Motor neuron (in vitro differentiated cells): ENCODE data around the gene CBX5. TPM values are rescaled to one million over a fixed set of nuclear protein-coding genes. Genes with fewer than 3 reads are reported as not detected.
"Not testable (repeated sequence)": the region's sequence is repeated elsewhere in the genome, so short reads cannot be mapped to it uniquely, and the experiment has no call there.

Source experiments
- ATAC-seq, 8 experiments: fragments of 200-7000 bp; cut with Tn5 transposase; replicated peaks in 6 of 8; 2 replicates each; pipeline ENCODE4 v1.8.0; 2021; ENCODE audit warnings: mild to moderate bottlenecking in 8 of 8, moderate library complexity in 8 of 8
- H3K27ac ChIP-seq, 2 donors: fragments of 250-450 bp; sonication (Bioruptor Pico); 2 replicates each; pipeline ENCODE4 v1.9.0; 2021; ENCODE audit warnings: antibody characterized with exemption in 2 of 2, mild to moderate bottlenecking in 2 of 2, moderate library complexity in 1 of 2
- H3K4me1 ChIP-seq, 2 donors: fragments of 250-450 bp; sonication (Bioruptor Pico); replicated peaks in 1 of 2; 2 replicates each; pipeline ENCODE4 v1.6.1; 2021; ENCODE audit warnings: antibody characterized with exemption in 2 of 2, mild to moderate bottlenecking in 2 of 2, moderate library complexity in 1 of 2
- H3K4me3 ChIP-seq, 5 donors: fragments of 250-450 bp; sonication (Bioruptor Pico); 2 replicates each; pipeline ENCODE4 v1.9.0; 2021; ENCODE audit warnings: antibody characterized with exemption in 5 of 5, mild to moderate bottlenecking in 5 of 5, moderate library complexity in 4 of 5
- WGBS, 10 experiments: fragments of 450-650 bp; shearing (Covaris generic); methylation state at CpG; one replicate each; pipeline ENCODE4 v1.0.0; 2022; 5-methylcytosine and 5-hydroxymethylcytosine counted together
- in situ Hi-C, 9 experiments: fragments of 400-800 bp; cut with MboI; loops; one replicate each; pipeline ENCODE4 v1.15.0; 2021; ENCODE audit warnings: low sequenced_read_pairs in 9 of 9, low pct_unique_long_range_greater_than_20kb in 2 of 9; ENCODE audit not compliant: unreplicated experiment in 9 of 9
- total RNA-seq, 8 experiments: library from RNA; unstranded; fragments of 300-600 nt; gene quantifications; 2 replicates each; pipeline versions ENCODE4 v1.2.3 to v1.2.4, GENCODE V29; 2022

CBX5 gene
- total RNA-seq, 8 experiments from 2014 or later: 20.8 to 172 (median 79.4) TPM

- Histone ChIP-seq H3K27ac (peak overlapping the region; percentile 64 to 93), H3K4me1 (peaks cover 50 to 53% of the 10 kb centered on the region in 2 donors), H3K4me3 (peak overlapping the region in 2 of 5 donors; percentile 10 to 18)
- 20 to 100% (median 35%) methylated on average over 1 to 3 of the region's 5 CpGs; no CpG with 5 or more reads in 4 of the 10 experiments for WGBS, 10 experiments
- no peak for ATAC-seq
- in situ Hi-C loops: loop anchor here in 4 of 9 experiments (10.0 to 25.0 kb wide), 2 partner anchors 159 to 172 kb away; partner anchors contain the start of genes HOXC6 (in 4 of the 4) and HOXC5 (in 1 of the 4)
Observed at GRCh38 chr12:54196396-54196795, 83.5 kb downstream of the CBX5 start.

- no CpG with 5 or more reads among the region's 17 CpGs for WGBS, 10 experiments
- Histone ChIP-seq H3K4me1 (peaks cover 53 to 54% of the 10 kb centered on the region in 2 donors), H3K27ac (peak overlapping the region; percentile 73 to 93), H3K4me3 (peak overlapping the region in 3 of 5 donors; percentile 2 to 18 (median 11))
- peak; percentile 49 to 85 (median 82) for ATAC-seq
- in situ Hi-C loops: loop anchor here in 4 of 9 experiments (10.0 to 25.0 kb wide), 2 partner anchors 159 to 171 kb away; partner anchors contain the start of genes HOXC6 (in 4 of the 4) and HOXC5 (in 1 of the 4)
Observed at GRCh38 chr12:54195737-54196347, 84.1 kb downstream of the CBX5 start.

- 0 to 40% (median 30%) methylated on average over 2 to 4 of the region's 4 CpGs; no CpG with 5 or more reads in 2 of the 10 experiments for WGBS, 10 experiments
- H3K4me1 ChIP-seq: peaks cover 55 to 58% of the 10 kb centered on the region in 2 donors
- in situ Hi-C loops: loop anchor here in 4 of 9 experiments (10.0 to 25.0 kb wide), 2 partner anchors 158 to 170 kb away; partner anchors contain the start of genes HOXC6 (in 4 of the 4) and HOXC5 (in 1 of the 4)
- H3K4me3 ChIP-seq: peak overlapping the region in 2 of 5 donors; percentile 11 to 18
- peak in 3 of 8 experiments; percentile 42 to 63 (median 47) for ATAC-seq
- peak overlapping the region; percentile 73 to 93 for H3K27ac ChIP-seq
Observed at GRCh38 chr12:54195080-54195736, 84.7 kb downstream of the CBX5 start.

- ATAC-seq: not testable (repeated sequence)
- H3K4me1 ChIP-seq: peaks cover 55 to 58% of the 10 kb centered on the region in 2 donors
- in situ Hi-C loops: loop anchor here in 4 of 9 experiments (10.0 to 25.0 kb wide), 2 partner anchors 157 to 170 kb away; partner anchors contain the start of genes HOXC6 (in 4 of the 4) and HOXC5 (in 1 of the 4)
Observed at GRCh38 chr12:54194611-54195010, 85.3 kb downstream of the CBX5 start.

GRCh38 chr12:54193434-54193833 is 86.5 kb downstream of the CBX5 start:
- Histone ChIP-seq H3K4me3 (no peak overlapping the region), H3K27ac (no peak overlapping the region), H3K4me1 (peaks cover 54 to 61% of the 10 kb centered on the region in 2 donors)
- WGBS, 10 experiments: 67 to 100% (median 72%) methylated on average over 1 to 2 of the region's 7 CpGs; no CpG with 5 or more reads in 7 of the 10 experiments
- ATAC-seq: no peak
- in situ Hi-C loops: loop anchor here in 4 of 9 experiments (10.0 to 25.0 kb wide), 2 partner anchors 156 to 169 kb away; partner anchors contain the start of genes HOXC6 (in 4 of the 4) and HOXC5 (in 1 of the 4)

More at GRCh38 chr12:54194611-54195010, 85.3 kb downstream of the CBX5 start:
- H3K4me3 ChIP-seq: not testable (repeated sequence)
- 0 to 100% (median 60%) methylated on average over 1 to 2 of the region's 2 CpGs; no CpG with 5 or more reads in 2 of the 10 experiments for WGBS, 10 experiments
- H3K27ac ChIP-seq: peak overlapping the region; percentile 73 to 93

GRCh38 chr12:54191550-54192022 is 88.3 kb downstream of the CBX5 start:
- in situ Hi-C loops: loop anchor here in 4 of 9 experiments (10.0 to 25.0 kb wide), 2 partner anchors 154 to 167 kb away; partner anchors contain the start of genes HOXC6 (in 4 of the 4) and HOXC5 (in 1 of the 4)
- WGBS, 10 experiments: 0 to 7% (median 0%) methylated on average over 1 to 7 of the region's 14 CpGs
- ATAC-seq: peak; percentile 34 to 48 (median 44)
- no peak overlapping the region for H3K27ac ChIP-seq
- H3K4me3 ChIP-seq: peak overlapping the region in 3 of 5 donors; percentile 0 to 2 (median 0)
- H3K4me1 ChIP-seq: peaks cover 42 to 54% of the 10 kb centered on the region in 2 donors

- peak in 3 of 8 experiments; percentile 0 to 22 (median 17) for ATAC-seq
- WGBS, 10 experiments: 0 to 100% (median 40%) methylated on average over 1 to 3 of the region's 4 CpGs; no CpG with 5 or more reads in 5 of the 10 experiments
- Histone ChIP-seq H3K27ac (no peak overlapping the region), H3K4me1 (peaks cover 37 to 49% of the 10 kb centered on the region in 2 donors), H3K4me3 (no peak overlapping the region)
- in situ Hi-C loops: loop anchor here in 4 of 9 experiments (10.0 to 25.0 kb wide), 2 partner anchors 154 to 166 kb away; partner anchors contain the start of genes HOXC6 (in 4 of the 4) and HOXC5 (in 1 of the 4)
Observed at GRCh38 chr12:54191126-54191525, 88.8 kb downstream of the CBX5 start.

GRCh38 chr12:54189198-54189539 is 90.8 kb downstream of the CBX5 start:
- peaks cover 22 to 34% of the 10 kb centered on the region in 2 donors for H3K4me1 ChIP-seq
- WGBS, 10 experiments: 0 to 83% (median 10%) methylated on average over 1 to 3 of the region's 3 CpGs; no CpG with 5 or more reads in 4 of the 10 experiments
- in situ Hi-C loops: loop anchor here in 2 of 9 experiments (5.0 to 25.0 kb wide), 2 partner anchors 152 to 157 kb away; partner anchors contain the start of genes HOXC5 (in 2 of the 2) and HOXC6 (in 1 of the 2)
- H3K27ac ChIP-seq: no peak overlapping the region
- peak overlapping the region in 3 of 5 donors; percentile 64 to 94 (median 93) for H3K4me3 ChIP-seq
- no peak for ATAC-seq

GRCh38 chr12:54187075-54187474 is 92.8 kb downstream of the CBX5 start:
- in situ Hi-C loops: loop anchor here in 2 of 9 experiments (5.0 to 25.0 kb wide), 2 partner anchors 150 to 155 kb away; partner anchors contain the start of genes HOXC5 (in 2 of the 2) and HOXC6 (in 1 of the 2)
- no peak overlapping the region for H3K27ac ChIP-seq
- H3K4me1 ChIP-seq: peaks cover 27% of the 10 kb centered on the region in 2 donors
- ATAC-seq: no peak
- 80 to 100% (median 90%) methylated on average over 1 to 3 of the region's 3 CpGs; no CpG with 5 or more reads in 4 of the 10 experiments for WGBS, 10 experiments
- no peak overlapping the region for H3K4me3 ChIP-seq

- Histone ChIP-seq H3K4me1 (peaks cover 18% of the 10 kb centered on the region in 2 donors), H3K27ac (no peak overlapping the region), H3K4me3 (no peak overlapping the region)
- 60 to 100% (median 67%) methylated on average over 1 of the region's 1 CpG; no CpG with 5 or more reads in 5 of the 10 experiments for WGBS, 10 experiments
- ATAC-seq: no peak
- in situ Hi-C loops: loop anchor here in 2 of 9 experiments (5.0 to 25.0 kb wide), 2 partner anchors 149 to 154 kb away; partner anchors contain the start of genes HOXC5 (in 2 of the 2) and HOXC6 (in 1 of the 2)
Observed at GRCh38 chr12:54185919-54186318, 94.0 kb downstream of the CBX5 start.

- not testable (repeated sequence) for H3K27ac ChIP-seq, H3K4me3 ChIP-seq, ATAC-seq
- H3K4me1 ChIP-seq: peaks cover 12 to 16% of the 10 kb centered on the region in 2 donors
- in situ Hi-C loops: loop anchor here in 2 of 9 experiments (5.0 to 25.0 kb wide), 2 partner anchors 148 to 153 kb away; partner anchors contain the start of genes HOXC5 (in 2 of the 2) and HOXC6 (in 1 of the 2)
- WGBS, 10 experiments: 80 to 100% (median 87%) methylated on average over 1 to 6 of the region's 9 CpGs; no CpG with 5 or more reads in 3 of the 10 experiments
Observed at GRCh38 chr12:54185297-54185696, 94.6 kb downstream of the CBX5 start.
